Activated CD8-positive, alpha-beta memory T cell treated with anti-CD3 and anti-CD28 coated beads for 48 hours (primary cell): Measurements from ENCODE around the gene PTPRN2.

ENCODE experiments used
- DNase-seq, 3 experiments: peaks; one replicate each; pipeline ENCODE4 v3.0.0-alpha.2; 2020; ENCODE audit warnings: low read depth in 2 of 3, low spot score in 2 of 3

PTPRN2 gene

DNA sequence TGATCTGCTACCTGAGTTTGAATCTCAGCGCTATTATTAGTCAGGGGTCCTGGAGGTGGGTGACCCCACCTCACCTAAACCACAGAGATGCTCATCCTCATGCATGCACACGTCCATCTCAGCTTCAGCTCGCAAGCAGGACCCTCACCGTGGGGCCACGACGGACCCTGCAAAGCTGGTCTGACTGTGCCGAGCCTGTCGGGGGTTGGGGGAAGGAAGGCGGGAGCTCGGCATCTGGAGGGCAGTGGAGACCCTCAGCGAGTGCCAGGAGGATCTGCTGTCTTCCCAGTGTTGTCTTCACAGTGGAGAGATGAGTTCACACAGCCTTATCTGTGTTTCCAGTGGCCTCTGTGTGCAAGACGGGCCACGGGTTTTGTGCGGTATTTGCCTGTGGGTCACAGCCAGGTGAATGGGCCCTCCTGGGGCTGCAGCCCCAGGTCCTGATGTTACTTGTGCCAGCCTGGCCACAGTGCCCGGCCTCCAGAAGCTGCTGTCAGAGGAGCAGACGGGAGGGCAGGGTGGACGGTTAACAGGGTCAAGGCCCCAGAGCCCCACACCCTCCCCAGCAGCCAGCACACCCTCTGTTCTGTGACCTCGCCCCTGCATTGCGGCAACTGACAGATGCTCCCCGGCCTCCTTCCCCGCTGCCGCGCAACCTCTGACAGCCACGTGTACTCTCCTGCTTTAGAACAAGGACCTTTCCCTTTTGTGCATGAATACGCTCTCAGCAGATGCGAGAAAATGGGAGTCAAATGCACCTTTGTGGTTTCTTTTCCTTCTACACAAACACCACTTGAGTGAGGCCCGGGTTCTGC, 722.1 kb downstream of the PTPRN2 start:
- no peak for DNase-seq

- DNase-seq = no peak
Measured at GRCh38 chr7:157864911-157865310, 722.7 kb downstream of the PTPRN2 start.

DNA sequence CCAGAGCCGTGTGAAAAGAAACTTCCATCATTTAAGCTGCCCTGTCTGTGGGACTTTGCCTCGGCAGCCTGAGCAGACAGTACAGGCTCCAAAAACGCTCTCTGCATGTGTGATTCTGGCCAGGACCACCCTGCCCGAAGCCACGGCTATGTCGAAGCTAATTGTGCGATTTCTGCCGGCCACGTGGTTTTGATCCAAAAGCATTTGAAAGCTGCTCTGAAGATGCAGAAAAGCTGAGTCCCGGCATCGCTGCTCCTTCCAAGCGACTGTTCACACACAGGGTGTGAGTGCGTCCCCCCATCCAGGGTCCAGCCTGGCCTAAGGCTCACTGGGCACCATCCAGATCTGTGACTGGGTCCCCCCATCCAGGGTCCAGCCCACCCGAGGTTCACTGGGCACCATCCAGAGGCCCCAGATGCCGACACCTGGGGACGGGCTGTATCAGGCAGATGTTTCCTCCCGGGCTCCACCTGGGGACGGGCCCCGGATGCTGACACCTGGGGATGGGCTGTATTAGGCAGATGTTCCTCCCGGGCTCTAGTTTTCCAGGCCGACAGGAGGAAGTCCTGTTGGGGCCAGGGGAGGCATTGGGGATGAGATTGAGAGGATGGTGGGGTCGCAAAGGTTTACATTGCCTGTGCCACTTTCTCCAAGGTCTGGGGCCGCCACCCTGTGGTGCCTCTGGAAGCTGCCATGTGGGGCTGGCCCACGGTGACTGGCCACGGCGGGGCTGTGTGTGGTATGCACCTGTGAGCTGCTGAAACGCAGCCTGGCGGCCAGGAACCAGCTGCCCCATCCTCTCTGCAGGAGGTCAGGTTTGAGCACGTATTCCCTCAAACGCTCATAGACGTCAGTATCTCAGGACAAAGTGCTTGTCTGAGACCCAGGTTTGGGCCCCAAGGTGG, 723.5 kb downstream of the PTPRN2 start:
- no peak for DNase-seq

DNA sequence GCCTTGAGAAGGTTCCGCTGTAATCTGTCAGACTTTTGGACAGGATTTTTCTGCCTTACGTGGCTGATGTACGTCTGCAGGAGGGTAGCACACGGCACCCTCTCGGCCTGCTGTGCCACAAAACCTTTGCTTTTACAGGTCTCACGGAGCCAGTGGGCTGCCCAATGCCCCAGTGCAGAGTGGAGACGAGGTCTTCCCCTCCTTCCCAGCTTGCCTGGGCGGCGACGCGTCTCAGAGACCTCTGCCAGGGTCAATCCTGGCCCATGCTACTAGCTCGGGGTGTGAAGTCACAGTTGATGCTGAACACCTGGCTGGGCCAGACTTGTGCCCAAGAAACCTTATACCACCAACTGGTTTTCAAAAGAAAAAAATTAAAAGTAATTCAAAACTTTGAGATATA, 724.4 kb downstream of the PTPRN2 start:
- DNase-seq = no peak

- no peak for DNase-seq
Measured at GRCh38 chr7:157862731-157863130, 724.9 kb downstream of the PTPRN2 start.

DNA sequence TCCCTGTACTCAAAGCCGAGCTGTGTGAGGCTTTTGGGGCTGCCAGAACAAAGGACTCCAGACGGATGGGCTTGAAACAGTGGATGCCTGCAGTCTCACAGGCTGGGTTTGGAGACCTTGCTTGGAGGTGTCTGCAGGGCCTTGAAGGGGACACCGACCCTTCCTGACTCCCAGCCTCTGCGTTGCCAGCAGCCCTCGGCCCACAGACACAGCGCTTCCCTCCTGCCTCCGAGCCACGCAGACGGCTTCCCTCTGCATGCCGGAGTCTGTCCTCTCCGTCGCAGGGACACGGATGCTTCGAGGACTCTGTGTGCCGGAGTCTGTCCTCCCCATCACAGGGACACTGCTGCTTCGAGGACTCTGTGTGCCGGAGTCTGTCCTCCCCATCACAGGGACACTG, 726.1 kb downstream of the PTPRN2 start:
- DNase-seq = no peak

DNA sequence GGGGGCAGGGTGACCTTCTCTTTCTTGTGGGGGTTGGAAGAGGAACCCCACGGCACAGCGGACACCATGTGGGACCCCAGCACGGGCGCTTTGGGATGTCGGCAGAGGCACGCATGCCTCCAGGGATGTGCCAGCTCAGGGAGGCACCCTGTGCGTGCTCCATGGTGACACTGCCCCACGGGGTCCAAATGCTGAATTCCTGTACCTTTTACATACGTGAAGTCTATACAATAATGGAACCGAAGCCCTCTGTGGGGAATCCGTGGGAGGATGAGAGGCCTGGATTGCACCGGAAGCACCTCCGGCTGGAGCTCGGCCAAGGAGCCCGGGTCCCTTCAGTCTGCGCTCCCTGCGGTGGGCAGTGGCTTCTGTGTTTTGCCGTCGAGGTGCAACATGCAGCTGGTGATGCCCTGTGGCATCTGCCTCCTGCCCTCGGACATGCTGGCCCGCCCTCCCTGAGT, 726.6 kb downstream of the PTPRN2 start:
- DNase-seq = no peak

GRCh38 chr7:157860406-157860805, 727.2 kb downstream of the PTPRN2 start:
- DNase-seq = no peak

GRCh38 chr7:157859915-157860314, 727.7 kb downstream of the PTPRN2 start:
- DNase-seq = no peak

DNA sequence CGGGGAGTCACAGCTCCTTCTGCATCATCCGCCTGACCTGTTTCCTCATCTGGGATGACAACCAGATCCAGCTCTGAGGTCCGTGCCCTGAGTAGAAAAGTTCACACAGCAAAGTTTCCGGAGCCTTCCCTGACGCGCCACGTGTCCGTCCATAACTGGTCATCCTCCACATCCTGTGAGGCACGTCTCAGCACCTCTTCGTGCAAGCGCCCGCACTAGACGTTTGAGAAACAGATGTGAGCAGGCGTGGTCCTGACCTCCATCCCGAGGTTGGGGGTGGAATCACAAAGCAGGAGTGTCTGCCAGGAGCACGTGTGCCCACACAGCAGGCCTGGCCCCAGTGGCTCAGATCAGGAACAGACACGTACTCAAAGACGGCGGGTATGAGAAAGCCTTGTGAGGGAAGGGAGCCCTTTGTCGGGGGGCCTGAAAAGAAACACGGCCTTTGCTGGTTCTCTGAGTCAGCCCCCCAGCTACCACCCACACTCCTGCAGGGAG, 730.0 kb downstream of the PTPRN2 start:
- no peak for DNase-seq

DNA sequence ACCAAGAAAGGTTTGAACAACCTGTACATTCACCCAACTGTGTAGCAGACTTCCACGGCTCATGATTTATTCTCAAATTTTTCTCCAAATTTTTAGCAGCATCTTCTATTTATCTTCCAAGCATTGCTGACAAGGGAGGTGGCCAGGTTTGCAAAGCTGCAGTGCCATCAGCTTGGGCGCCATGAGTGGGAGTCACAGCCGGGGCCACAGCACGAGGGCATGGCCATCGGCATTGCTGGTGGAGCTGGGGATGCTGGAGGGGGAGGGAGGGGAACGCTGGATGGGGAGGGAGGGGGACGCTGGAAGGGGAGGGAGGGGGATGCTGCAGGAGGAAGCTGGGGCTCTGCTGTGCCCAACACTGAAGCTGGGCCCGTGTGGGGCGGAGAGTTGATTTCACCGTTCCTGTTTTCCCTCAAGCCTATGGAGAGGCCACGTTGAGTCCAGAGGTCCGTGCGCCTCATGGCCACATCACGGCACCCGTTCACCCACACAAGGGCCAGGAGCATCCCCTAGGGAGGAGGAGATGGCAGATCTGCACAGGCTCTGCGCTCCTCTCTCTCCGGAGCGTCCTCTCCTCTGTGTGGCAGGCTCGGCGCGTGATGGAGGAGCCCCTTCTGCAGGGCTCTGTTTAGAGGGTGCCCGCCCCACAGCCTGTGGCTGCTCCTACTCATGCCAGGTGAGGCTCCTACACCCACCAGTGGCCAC, 730.6 kb downstream of the PTPRN2 start:
- DNase-seq = no peak

GRCh38 chr7:157855452-157856213, 732.0 kb downstream of the PTPRN2 start:
- DNase-seq = no peak

- no peak for DNase-seq
Measured at GRCh38 chr7:157855016-157855415, 732.6 kb downstream of the PTPRN2 start.

GRCh38 chr7:157854066-157854891, 733.3 kb downstream of the PTPRN2 start:
- no peak for DNase-seq

DNA sequence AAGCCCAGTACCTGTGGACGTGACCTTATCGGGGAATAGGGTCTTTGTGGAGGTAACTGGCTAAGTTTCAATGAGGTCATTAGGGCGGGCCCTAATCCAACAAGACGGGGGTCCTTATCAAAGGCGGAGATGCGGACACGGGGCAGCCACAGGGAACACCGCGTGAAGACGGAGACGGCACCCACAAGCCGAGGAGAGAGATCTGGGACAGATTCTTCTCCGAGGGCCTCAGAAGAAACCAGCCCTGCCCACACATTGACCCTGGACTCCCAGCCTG, 733.9 kb downstream of the PTPRN2 start:
- no peak for DNase-seq

DNA sequence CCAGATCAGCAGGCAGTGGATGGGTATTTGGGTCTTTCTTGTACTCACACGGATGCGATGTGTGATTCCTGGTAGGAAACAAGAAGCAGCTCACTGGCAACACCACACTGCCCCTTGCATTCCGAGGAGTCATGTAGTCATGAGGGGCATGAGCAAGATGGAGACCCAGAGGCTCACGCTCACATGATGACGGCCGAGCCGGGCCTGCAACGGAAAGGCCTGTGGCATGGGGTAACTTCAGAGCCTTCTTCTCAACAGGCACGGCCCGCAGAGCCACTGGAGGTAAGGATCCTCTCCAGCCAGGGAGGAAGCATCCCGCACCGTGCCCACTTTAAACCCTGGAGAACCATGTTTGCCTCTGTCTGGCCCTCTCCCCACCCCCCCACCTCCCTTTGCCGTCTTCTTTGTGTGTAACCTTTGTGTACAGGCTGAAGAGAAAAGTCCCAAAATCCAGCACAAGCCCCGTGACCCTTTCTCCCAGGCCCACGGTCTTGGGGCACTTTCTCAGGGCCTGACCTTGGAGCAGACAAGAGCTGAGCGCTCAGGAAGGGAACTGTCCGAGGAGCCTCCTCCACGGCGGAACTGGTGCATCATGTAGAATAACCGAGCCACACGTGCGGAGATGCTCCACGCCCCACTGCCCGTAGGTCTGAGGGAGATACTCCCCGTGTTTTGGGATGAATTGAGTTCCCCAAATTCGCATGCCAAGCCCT, 734.4 kb downstream of the PTPRN2 start:
- DNase-seq = no peak

GRCh38 chr7:157851501-157852067, 736.0 kb downstream of the PTPRN2 start:
- DNase-seq = peak in 2 of 3 experiments; percentile 38 to 52

GRCh38 chr7:157850481-157851444, 736.9 kb downstream of the PTPRN2 start:
- DNase-seq = no peak
